Measurements from ENCODE around the gene GRM4.

GRM4 gene

GRCh38 chr6:34082348-34082747, 63.5 kb downstream of the GRM4 start:
- no peak for DNase-seq

DNA sequence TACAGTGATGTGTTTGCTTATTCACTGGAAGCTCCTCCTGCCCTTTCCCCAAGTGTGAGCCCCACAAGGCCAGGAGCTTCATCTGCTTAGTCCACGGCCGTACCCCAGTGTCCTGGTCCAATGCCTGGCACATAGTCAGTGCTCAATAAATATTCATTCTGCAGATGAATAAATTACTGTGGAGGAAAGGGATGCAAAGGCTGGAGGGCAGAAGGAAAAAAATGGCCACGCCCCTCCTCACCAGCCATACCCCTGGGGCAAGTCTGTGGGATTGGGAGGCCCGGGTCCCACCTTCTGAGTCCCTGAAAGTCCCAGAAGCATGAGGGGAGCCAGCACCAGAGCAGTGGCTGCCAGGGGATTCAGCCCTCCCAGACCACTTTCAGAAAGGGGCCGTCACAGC, 65.5 kb downstream of the GRM4 start:
- DNase-seq, result no peak

DNA sequence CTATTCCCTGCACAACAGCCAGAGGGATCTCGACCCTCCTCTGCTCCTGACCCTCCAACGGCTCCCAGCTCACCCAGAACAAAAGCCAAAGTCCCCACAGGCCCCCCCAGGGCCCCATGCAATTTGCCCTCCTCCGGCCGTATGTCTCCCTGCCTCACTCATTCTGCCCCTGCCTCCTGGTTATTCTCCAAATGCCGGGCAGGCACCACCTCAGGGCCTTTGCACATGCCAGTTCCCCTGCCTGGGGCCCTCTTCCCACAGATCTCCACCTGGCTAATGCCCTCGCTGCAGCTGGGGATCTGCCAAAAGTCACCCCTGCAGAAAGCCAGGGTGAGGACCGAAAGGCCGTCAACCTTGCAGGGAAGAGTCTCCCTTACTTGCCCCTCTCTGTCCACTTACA, 66.0 kb downstream of the GRM4 start:
- DNase-seq, result no peak

GRCh38 chr6:34075906-34076305, 70.0 kb downstream of the GRM4 start:
- DNase-seq, result no peak

GRCh38 chr6:34074064-34074742, 71.7 kb downstream of the GRM4 start:
- DNase-seq, result no peak

GRCh38 chr6:34073540-34073939, 72.3 kb downstream of the GRM4 start:
- no peak for DNase-seq

GRCh38 chr6:34072727-34073126, 73.2 kb downstream of the GRM4 start:
- DNase-seq, result no peak

DNA sequence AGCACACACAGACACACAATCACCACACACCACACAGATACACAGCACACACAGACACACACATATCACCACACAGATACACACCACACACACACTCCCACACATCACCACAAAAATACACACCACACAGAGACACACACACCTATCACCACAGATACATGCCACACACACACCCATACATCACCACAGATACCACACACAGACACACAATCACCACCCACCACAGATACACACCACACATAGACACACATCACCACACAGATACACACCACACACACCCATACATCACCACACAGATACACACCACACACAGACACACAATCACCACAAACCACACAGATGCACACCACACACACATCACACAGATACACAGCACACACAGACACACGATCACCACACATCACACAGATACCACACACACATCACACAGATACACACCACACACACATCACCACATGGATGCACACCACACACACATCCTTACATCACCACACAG, 74.0 kb downstream of the GRM4 start:
- no peak for DNase-seq

DNA sequence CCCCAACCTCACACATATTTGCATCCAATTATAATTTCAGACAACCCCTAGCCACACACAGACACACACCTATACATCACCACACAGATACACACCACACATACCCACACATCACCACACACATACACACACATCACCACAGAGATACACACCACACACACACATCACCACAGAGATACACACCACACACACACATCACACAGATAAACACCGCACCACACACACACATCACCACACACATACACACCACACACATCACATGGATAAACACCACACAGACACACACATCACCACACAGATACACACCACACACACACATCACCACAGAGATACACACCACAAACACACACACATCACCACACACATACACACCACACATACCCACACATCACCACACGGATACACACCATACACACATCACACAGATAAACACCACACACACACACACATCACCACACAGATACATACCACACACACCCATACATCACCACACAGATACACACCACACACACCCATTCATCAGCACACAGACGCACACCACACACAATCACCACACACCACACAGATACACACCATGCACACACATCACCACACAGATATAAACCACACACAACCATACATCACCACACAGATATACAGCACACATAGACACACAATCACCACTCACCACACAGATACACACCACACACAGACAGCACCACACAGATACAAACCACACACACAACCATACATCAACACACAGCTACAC, 74.6 kb downstream of the GRM4 start:
- DNase-seq, result no peak

DNA sequence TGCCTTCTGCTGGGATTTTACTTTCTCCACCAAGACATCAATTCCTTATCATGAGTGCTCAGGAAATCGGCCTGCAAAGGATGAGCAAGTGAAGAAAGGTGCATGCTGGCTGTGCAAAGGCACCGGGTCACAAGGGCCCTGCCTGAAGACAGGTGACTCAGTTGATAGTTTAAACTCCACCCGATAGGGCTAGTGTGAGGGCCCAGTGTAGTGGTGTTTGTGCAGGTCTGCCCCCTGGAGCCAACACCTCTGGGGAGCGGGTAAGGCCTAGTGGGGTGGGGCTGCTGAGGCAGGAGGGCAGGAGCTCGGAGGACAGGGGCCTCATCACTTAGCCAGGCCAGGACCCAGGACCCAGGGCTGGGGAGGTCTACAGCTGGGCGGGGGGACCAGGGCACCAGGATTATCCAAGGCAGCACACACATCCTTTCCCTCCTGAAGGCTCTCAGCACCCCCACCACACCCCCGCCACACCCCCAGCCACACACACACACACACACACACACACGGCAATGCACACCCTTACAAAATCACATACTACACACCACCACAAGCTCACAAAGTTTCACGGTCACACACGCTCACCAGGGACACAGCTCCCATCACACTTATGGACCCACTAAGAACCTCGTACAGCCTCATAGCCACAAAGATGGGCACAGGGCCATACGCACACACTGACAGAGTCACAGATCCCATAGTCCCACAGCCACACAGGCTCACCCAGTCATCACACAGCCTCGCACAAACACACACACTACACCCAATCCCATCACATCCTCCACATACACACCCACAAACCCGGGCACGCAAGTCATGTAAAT, 75.4 kb downstream of the GRM4 start:
- DNase-seq, result no peak

- DNase-seq, result no peak
These were observed 77.3 kb downstream of the GRM4 start for GRCh38 chr6:34068462-34069044.

DNA sequence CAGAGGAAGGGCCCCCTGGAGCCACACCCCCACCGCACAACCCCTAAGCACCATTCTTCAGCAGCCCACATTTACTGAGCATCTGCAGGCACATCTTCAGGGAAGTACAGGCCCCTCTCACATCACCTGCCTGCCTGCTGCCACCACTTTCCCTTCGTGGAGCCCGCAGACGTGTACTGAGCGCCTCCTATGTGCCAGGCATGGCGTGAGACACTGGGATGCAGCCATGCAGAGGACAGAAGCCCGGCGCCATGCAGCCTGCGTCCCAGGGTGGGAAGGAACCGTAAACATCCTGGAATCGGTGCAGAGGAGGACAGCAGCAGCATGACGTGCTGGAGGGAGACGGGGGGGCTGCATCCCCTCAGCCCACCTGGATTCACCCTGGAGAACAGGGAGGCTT, 78.1 kb downstream of the GRM4 start:
- DNase-seq, result no peak

- DNase-seq, result no peak
These were observed 78.8 kb downstream of the GRM4 start for GRCh38 chr6:34066772-34067770.

- no peak for DNase-seq
These were observed 79.7 kb downstream of the GRM4 start for GRCh38 chr6:34066218-34066571.

- DNase-seq, result no peak
These were observed 80.2 kb downstream of the GRM4 start for GRCh38 chr6:34065466-34066217.

GRCh38 chr6:34064675-34065074, 81.2 kb downstream of the GRM4 start:
- no peak for DNase-seq

- DNase-seq, result no peak
These were observed 82.2 kb downstream of the GRM4 start for GRCh38 chr6:34063651-34064050.

- no peak for DNase-seq
These were observed 83.1 kb downstream of the GRM4 start for GRCh38 chr6:34062815-34063214.

GRCh38 chr6:34062156-34062555, 83.7 kb downstream of the GRM4 start:
- no peak for DNase-seq

DNA sequence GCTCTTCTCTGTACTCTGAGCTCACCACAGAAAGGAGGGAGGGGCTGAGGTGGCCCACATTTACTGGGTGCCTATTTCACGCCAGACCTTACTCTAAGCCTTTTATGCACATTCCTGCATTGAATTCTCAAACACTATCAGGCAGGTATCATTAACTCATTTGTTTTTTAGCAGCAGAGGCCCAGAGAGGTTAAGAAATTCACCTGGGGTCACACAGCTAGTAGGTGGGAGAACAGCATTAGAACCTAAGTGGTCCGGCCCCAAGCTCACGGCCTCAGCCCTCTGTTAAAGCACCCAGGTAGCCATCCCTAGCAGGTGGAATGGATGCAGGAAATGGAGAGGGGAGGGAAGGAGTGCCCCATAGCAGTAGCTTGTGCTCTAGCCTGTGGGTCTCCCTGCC, 84.5 kb downstream of the GRM4 start:
- DNase-seq, result no peak

DNA sequence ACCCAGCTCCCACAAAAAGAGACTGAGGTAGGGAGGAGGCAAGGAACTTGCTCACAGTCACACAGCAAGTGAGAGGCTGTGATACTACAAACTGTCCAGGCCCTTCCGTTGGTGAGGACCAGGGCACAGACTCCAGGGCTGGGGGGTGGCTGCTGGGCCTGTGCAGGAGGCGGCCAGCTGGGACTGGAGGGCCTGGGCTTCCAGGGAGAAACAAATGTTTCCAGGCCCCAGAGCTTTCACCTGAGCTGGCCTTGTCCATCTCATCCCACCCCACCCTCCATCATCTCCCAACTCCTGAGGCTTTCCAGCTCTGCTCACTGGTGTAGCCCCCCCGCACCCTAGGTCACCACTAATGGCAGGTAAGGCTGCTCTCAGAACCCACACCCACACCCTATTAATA, 86.0 kb downstream of the GRM4 start:
- DNase-seq, result no peak

Data from CD4-positive, alpha-beta T cell treated with Interleukin-1 beta for 1 hour (primary cell).